HG02870 (cell line): Measurements from ENCODE around the gene JADE2.

Source experiments
- ATAC-seq: cut with Tn5 transposase; IDR thresholded peaks from one replicate; pipeline ENCODE4 v1.9.1; 2021; ENCODE audit warnings: mild to moderate bottlenecking, moderate library complexity; ENCODE audit not compliant: unreplicated experiment

JADE2 gene

GRCh38 chr5:134568337-134568700 is 42.8 kb downstream of the JADE2 start:
- ATAC-seq: no peak

- no peak for ATAC-seq
Measured at GRCh38 chr5:134568761-134569695, 43.6 kb downstream of the JADE2 start.

- no peak for ATAC-seq
Measured at GRCh38 chr5:134569758-134570364, 44.4 kb downstream of the JADE2 start.

GRCh38 chr5:134570365-134570758 is 44.9 kb downstream of the JADE2 start:
- no peak for ATAC-seq

- no peak for ATAC-seq
Measured at GRCh38 chr5:134570886-134571285, 45.4 kb downstream of the JADE2 start.

GRCh38 chr5:134571693-134572405 is 46.4 kb downstream of the JADE2 start:
- no peak for ATAC-seq

- ATAC-seq: no peak
Measured at GRCh38 chr5:134572811-134573210, 47.3 kb downstream of the JADE2 start.

- ATAC-seq: no peak
Measured at GRCh38 chr5:134574521-134574920, 49.1 kb downstream of the JADE2 start.

- no peak for ATAC-seq
Measured at GRCh38 chr5:134575316-134575715, 49.8 kb downstream of the JADE2 start.

- ATAC-seq: no peak
Measured at GRCh38 chr5:134576386-134577021, 51.0 kb downstream of the JADE2 start.

GRCh38 chr5:134577022-134577795 is 51.7 kb downstream of the JADE2 start:
- no peak for ATAC-seq

GRCh38 chr5:134577796-134578577 is 52.5 kb downstream of the JADE2 start:
- ATAC-seq: no peak

GRCh38 chr5:134578578-134579283 is 53.3 kb downstream of the JADE2 start:
- ATAC-seq: no peak

GRCh38 chr5:134579284-134579771 is 53.9 kb downstream of the JADE2 start:
- no peak for ATAC-seq

- no peak for ATAC-seq
Measured at GRCh38 chr5:134580001-134580460, 54.6 kb downstream of the JADE2 start.

- ATAC-seq: no peak
Measured at GRCh38 chr5:134581241-134581981, 55.9 kb downstream of the JADE2 start.

GRCh38 chr5:134582281-134582680 is 56.8 kb downstream of the JADE2 start:
- no peak for ATAC-seq

GRCh38 chr5:134582941-134583340 is 57.5 kb downstream of the JADE2 start:
- no peak for ATAC-seq
